Measurements from ENCODE around the gene HOXB1.

HOXB1 gene

DNA sequence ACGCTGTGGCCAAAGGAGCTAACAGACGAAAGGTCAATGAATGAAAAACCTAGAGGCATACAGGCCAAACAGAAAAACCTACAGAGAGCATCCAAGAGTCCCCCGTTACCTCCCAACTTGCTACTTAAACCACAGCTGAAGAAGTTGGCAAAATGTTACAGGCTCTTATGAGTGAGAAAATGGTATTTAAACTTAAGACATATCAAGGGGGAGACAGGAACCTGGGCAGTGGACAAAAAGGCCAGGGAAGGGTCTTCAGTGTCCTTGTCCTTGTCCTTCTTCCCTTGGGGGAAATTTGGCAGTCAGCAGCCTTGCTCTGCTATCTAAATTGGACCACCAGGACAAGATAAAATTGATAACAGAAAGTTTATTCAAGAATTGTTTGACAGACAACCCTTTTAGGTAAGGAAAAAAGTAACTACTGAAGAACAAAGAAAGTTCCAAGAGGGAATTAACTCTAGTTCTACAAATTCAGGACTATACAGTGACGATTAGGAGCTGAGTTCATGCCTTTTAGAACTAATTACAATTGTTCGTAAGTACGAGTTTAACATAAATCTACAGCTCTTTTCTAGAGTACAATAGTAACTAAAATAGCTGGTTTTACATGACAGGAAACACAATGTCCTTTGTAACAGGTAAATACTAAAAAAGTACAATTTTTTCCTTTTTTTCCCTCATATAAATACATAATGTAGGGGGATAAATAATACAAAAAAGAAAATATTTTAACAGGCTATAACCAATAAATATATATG is 17.9 kb upstream of the HOXB1 start:
- TF ChIP-seq, protein P1, sequence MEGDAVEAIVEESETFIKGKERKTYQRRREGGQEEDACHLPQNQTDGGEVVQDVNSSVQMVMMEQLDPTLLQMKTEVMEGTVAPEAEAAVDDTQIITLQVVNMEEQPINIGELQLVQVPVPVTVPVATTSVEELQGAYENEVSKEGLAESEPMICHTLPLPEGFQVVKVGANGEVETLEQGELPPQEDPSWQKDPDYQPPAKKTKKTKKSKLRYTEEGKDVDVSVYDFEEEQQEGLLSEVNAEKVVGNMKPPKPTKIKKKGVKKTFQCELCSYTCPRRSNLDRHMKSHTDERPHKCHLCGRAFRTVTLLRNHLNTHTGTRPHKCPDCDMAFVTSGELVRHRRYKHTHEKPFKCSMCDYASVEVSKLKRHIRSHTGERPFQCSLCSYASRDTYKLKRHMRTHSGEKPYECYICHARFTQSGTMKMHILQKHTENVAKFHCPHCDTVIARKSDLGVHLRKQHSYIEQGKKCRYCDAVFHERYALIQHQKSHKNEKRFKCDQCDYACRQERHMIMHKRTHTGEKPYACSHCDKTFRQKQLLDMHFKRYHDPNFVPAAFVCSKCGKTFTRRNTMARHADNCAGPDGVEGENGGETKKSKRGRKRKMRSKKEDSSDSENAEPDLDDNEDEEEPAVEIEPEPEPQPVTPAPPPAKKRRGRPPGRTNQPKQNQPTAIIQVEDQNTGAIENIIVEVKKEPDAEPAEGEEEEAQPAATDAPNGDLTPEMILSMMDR (IDR thresholded peaks at IDR 0.05; ENCODE audit: insufficient read depth, low read depth, low read length, missing control alignments) = no peak
- no peak overlapping the region for H3K4me3 ChIP-seq (ENCODE audit: low read length)
- DNase-seq (ENCODE audit: low read depth) = no peak

DNA sequence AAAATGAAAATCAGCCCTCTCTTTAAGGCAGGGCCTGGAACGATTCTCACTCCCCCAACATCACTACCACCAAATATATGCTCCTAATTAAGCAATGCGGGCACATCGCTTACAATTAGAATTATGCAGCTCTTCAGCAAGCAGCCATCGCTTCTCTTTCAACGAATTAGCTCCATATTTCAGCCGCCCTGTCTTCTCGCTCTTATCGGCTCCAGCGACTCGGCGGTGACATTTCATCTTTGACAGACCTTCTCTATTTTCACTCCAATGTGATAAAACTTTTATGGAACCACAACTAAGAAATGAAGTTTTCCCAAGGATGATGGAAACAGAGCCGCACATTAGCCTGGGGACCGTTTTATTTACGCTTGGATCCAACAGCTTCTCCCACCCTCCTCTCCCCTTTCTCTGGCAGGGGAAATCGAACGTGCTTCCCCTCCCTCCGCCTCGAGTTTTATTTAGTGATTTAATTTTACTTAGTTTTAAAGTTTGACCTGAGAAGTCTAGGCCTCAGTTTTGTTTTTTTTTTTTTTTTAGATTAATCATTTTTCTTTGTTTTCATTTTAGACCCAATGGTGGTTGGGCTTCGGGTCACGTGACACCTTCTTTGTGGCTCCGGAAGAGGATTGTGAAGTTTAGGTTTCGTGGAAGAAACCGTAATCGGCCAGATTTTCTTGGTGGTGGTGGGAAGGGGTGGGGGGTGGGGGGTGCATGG is 17.2 kb upstream of the HOXB1 start:
- no peak overlapping the region for H3K4me3 ChIP-seq (ENCODE audit: low read length)
- TF ChIP-seq, protein P1 (IDR thresholded peaks at IDR 0.05; ENCODE audit: insufficient read depth, low read depth, low read length, missing control alignments) = no peak
- no peak for DNase-seq (ENCODE audit: low read depth)

DNA sequence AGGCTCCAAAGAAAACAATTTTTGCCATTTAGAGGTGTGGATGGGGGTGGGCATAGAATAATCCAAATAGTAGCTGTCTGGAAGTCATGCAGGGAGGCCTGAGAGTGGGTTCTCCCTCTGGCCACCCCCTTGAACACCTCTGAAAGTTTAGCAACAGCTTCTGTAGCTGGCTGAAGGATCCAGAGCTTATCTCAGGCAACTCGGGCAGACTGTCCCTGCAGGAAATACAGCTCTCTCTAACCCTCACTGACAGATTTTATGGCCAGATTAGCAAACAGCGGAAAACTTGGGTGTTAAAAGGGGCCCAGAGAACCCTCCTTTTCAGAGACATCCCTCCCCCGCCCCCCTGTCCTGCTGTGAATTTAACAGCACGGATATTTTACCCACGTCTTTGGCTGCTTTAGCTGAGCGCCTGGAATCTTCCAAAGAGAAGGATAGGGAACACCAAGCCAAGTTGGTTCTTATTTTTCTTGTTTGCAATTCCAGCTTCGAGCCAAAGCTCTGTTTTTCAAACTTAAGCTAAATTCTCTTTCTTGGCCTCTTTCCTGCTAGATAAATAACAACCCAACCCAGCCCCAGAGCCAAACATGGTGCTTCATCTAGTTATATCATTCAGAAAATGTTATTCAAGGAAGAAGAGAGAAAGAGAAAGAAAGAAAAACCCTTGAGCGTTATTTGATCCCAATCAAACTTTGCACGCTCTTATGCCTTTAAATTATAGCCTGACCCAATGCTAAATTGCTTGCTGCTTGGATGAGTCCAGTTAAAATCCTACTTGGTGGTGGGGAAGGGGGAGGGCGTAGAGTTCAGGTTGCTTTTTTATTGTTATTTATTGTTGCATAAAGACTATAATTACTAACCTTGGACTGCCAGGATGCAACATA is 16.4 kb upstream of the HOXB1 start:
- H3K4me3 ChIP-seq (ENCODE audit: low read length) = no peak overlapping the region

DNA sequence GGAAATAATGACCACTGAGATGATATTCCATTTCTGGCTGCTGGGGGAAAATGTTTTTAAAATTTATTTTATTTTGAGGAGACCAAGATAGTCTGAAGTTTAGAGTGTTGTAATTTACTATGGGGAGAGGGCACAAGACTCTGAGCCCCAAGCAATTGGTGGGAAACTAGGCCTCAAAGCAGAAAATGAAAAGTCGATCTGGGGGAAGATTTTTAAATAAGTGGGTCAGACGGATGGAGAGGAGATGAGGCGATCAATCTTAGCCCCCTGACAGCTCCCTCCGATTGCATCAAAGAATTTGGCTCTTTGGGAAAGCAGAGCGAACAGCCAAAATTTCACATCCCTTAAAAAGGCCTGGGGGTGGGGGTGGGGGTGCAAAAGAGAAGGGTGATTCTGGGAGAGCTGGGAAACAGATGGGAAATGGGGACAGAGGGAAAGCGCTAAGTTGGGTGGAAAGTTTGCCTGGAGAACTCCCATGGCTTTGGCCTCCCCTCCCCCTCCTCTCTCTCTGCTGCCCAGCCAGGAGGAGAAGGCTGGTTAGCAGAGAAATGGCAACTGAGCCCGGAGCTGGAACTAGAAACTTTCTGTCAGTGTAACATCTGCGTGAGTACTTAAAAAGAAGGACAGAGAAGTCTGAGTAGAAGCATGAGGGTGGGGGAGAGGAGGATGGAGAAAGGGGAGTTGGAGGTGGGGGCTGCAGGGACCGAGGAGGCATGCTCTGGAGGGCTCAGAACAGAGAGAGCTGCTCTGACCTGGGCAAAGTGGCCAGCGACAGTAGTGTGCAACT is 15.5 kb upstream of the HOXB1 start:
- TF ChIP-seq, protein P1 (IDR thresholded peaks at IDR 0.05; ENCODE audit: insufficient read depth, low read depth, low read length, missing control alignments) = no peak
- no peak for DNase-seq (ENCODE audit: low read depth)
- no peak overlapping the region for H3K4me3 ChIP-seq (ENCODE audit: low read length)

More for the DNA sequence above, 16.4 kb upstream of the HOXB1 start:
- DNase-seq (ENCODE audit: low read depth) = no peak
- TF ChIP-seq, protein P1 (IDR thresholded peaks at IDR 0.05; ENCODE audit: insufficient read depth, low read depth, low read length, missing control alignments) = no peak

DNA sequence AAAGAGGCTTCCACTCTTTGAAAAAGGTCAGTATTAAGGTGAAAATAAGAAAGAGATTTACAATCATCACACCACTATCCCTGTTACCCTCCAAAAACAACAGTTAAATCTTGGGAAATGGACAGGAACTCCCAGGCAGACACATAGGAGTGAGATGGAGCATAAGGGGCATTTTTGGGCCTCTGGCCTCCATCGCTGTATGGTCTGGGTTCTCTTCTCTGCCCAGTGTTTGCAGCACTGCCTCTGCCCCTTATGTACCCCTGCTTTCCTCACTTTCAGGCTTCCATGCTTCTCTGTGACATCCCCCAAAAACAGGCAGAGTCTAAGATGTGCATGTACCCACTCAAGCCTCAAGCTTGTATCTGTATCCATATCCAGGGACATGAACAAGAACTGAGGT is 14.7 kb upstream of the HOXB1 start:
- TF ChIP-seq, protein P1 (IDR thresholded peaks at IDR 0.05; ENCODE audit: insufficient read depth, low read depth, low read length, missing control alignments) = no peak
- DNase-seq (ENCODE audit: low read depth) = no peak
- no peak overlapping the region for H3K4me3 ChIP-seq (ENCODE audit: low read length)

DNA sequence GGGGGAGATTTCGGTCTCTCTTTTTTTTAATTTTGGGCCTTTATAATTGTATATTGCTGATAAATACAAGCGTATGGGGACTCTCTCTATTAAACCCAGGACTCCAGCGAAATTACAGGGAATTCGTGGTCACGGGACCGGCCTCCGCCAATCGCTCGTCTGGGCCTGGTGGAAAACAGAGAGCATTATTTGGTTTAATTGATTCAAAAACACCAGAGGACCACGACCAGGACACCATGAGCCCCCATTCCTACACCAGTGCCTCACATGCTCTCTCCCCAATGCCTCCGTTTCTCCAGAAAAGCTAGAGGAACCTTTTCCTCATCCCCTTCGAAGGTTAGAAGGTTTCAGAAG is 14.2 kb upstream of the HOXB1 start, which contains the start of gene HOXB2:
Gene HOXB2 (minus strand): TSS at position 88 of the 354 bp plus-strand sequence. CDS start 198 bp downstream, outside the sequence.
- DNase-seq (ENCODE audit: low read depth) = no peak
- TF ChIP-seq, protein P1 (IDR thresholded peaks at IDR 0.05; ENCODE audit: insufficient read depth, low read depth, low read length, missing control alignments) = no peak
- peak within 1 kb of the TSS; percentile 48 for H3K4me3 ChIP-seq (ENCODE audit: low read length)
